Caco-2 (cell line): ENCODE measurements around the gene GRK4. TPM values are rescaled to one million over a fixed set of nuclear protein-coding genes. Genes with fewer than 3 reads are reported as not detected.
A peak's percentile ranks its signal among the peaks of the same experiment; 100 is the strongest.

Experiments used
- BruUV-seq: library from RNA; stranded (reverse); fragments of 400-500 nt; replicated peaks from 2 replicates; lab custom pipeline; 2021; lab: Mats Ljungman, UMichigan
- CTCF ChIA-PET: fragments of 300-600 bp; sonication (Branson Sonifier 250); formaldehyde crosslinking; loops from one replicate; lab custom pipeline; 2022; ENCODE audit warnings: antibody characterized with exemption; lab: Charles Lee
- POLR2A ChIA-PET: fragments of 300-600 bp; sonication (Branson Sonifier 250); formaldehyde crosslinking; loops from one replicate; lab custom pipeline; 2022; ENCODE audit warnings: antibody characterized with exemption; lab: Charles Lee
- DNase-seq, 2 experiments: peaks; one replicate each; pipeline versions ENCODE4 v3.0.0 to v3.0.0-alpha.2; 2020 to 2022
- H3K27me3 ChIP-seq: replicated peaks from 2 replicates; pipeline ENCODE4 v1.6.0; 2011; ENCODE audit warnings: low read length; ENCODE audit not compliant: control insufficient read depth, insufficient read depth
- H3K36me3 ChIP-seq: 2 replicates; pipeline ENCODE4 v1.5.1; 2011; ENCODE audit warnings: low read length; ENCODE audit not compliant: control insufficient read depth, insufficient read depth
- H3K4me1 ChIP-seq: fragments of 250-450 bp; sonication (Bioruptor Pico); 2 replicates; pipeline ENCODE4 v1.5.1; 2020; ENCODE audit warnings: mild to moderate bottlenecking
- H3K4me3 ChIP-seq: 2 replicates; pipeline ENCODE4 v1.5.1; 2011; ENCODE audit warnings: low read depth, mild to moderate bottlenecking, control low read depth, low read length
- H3K9me3 ChIP-seq: fragments of 250-450 bp; sonication (Bioruptor Pico); 2 replicates; pipeline ENCODE4 v1.5.1; 2020; ENCODE audit warnings: mild to moderate bottlenecking, moderate library complexity
- H3K27ac Mint-ChIP-seq: one replicate; pipeline ENCODE4 v1.8.0; 2022; ENCODE audit warnings: mixed read lengths; ENCODE audit not compliant: unreplicated experiment
- H3K27me3 Mint-ChIP-seq: one replicate; pipeline ENCODE4 v1.8.0; 2022; ENCODE audit warnings: mixed read lengths; ENCODE audit not compliant: insufficient read depth, unreplicated experiment
- H3K36me3 Mint-ChIP-seq: one replicate; pipeline ENCODE4 v1.8.0; 2022; ENCODE audit warnings: mild to moderate bottlenecking, mixed read lengths; ENCODE audit not compliant: insufficient read depth, unreplicated experiment
- H3K4me1 Mint-ChIP-seq: one replicate; pipeline ENCODE4 v1.8.0; 2022; ENCODE audit warnings: low read depth, mixed read lengths; ENCODE audit not compliant: unreplicated experiment
- H3K4me3 Mint-ChIP-seq: one replicate; pipeline ENCODE4 v1.8.0; 2022; ENCODE audit warnings: mild to moderate bottlenecking, moderate library complexity, mixed read lengths; ENCODE audit not compliant: unreplicated experiment
- H3K9me3 Mint-ChIP-seq: one replicate; pipeline ENCODE4 v1.8.0; 2022; ENCODE audit warnings: mixed read lengths; ENCODE audit not compliant: unreplicated experiment
- CTCF ChIP-seq, 2 experiments: fragments of 200-600 bp in 1 of 2; IDR thresholded peaks; 1 replicate in 1 of 2; 2 replicates in 1 of 2; pipeline versions ENCODE4 v1.5.1 to v1.8.0; 2011 to 2022; ENCODE audit warnings: antibody characterized with exemption in 1 of 2, control low read depth in 1 of 2, inconsistent platforms in 1 of 2, low read depth in 1 of 2, low read length in 1 of 2, mild to moderate bottlenecking in 1 of 2, moderate library complexity in 1 of 2; ENCODE audit not compliant: insufficient read depth in 1 of 2, severe bottlenecking in 1 of 2, unreplicated experiment in 1 of 2
- intact Hi-C: fragments of 100-400 bp; cut with micrococcal nuclease; formaldehyde crosslinking; loops from one replicate; pipeline ENCODE4 v1.10.0; 2022; ENCODE audit not compliant: unreplicated experiment
- total RNA-seq: library from RNA; stranded (reverse); gene quantifications from 2 replicates; pipeline ENCODE4 v1.2.3, GENCODE V29; 2022

Gene GRK4
- total RNA-seq, 1 experiment from 2014 or later, result 7.1 TPM

DNA sequence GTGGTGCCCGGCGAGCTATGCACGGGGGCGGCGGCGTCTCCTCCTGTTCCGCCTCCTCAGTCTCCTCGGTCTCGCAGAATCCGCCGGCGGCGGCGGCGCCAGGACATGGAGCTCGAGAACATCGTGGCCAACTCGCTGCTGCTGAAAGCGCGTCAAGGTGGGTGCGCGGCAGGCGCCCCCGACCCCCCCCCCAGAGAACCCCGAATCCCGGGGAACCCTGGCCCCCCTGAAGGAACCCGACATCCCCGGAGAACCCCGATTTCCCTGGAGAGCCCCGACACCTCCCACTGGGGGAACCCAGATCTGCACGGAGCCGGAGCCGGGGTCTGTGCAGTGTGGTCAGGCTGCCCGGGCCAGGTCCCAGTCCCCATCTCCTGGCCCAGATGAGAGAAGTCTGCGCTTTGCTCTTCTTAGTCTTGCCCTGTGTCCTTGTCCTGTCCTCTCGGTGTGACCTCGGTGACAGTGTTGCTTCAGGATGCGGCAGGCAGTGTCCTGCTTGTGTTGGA, 648 bp downstream of the GRK4 start:
- no peaks in the 10 kb centered on the region for H3K27me3 ChIP-seq
- DNase-seq, result peak in 1 of 2 experiments; percentile 57
- Mint-ChIP-seq H3K9me3 (no peaks in the 10 kb centered on the region), H3K27ac (peak overlapping the region; percentile 44), H3K27me3 (no peaks in the 10 kb centered on the region), H3K4me1 (peaks cover 14% of the 10 kb centered on the region), H3K36me3 (peaks cover 19% of the 10 kb centered on the region), H3K4me3 (peak overlapping the region; percentile 73)
- CTCF ChIA-PET, result interaction anchor here (0.7 to 2.2 kb wide), 10 partner anchors 10 to 171 kb away, joined by 3 to 14 read pairs (median 4); partner anchors contain the start of gene SH3BP2
- TF ChIP-seq CTCF (IDR thresholded peaks at IDR 0.05; ENCODE audit: insufficient read depth in 1 of 2, low read depth in 1 of 2, low read length in 1 of 2, severe bottlenecking in 1 of 2, unreplicated experiment in 1 of 2), result no peak
- peak overlapping the region; percentile 96 for H3K4me3 ChIP-seq
- BruUV-seq, result no TSS peak
- peaks cover 12% of the 10 kb centered on the region for H3K4me1 ChIP-seq
- POLR2A ChIA-PET, result interaction anchor here (0.5 to 1.8 kb wide), 6 partner anchors 10 to 1591 kb away, joined by 3 to 10 read pairs (median 4); no protein-coding TSS in a partner anchor
- H3K36me3 ChIP-seq, result no peaks in the 10 kb centered on the region
- intact Hi-C loops, result loop anchor here (1.0 kb wide), 1 partner anchor 73 kb away; no protein-coding TSS in a partner anchor
- no peaks in the 10 kb centered on the region for H3K9me3 ChIP-seq

DNA sequence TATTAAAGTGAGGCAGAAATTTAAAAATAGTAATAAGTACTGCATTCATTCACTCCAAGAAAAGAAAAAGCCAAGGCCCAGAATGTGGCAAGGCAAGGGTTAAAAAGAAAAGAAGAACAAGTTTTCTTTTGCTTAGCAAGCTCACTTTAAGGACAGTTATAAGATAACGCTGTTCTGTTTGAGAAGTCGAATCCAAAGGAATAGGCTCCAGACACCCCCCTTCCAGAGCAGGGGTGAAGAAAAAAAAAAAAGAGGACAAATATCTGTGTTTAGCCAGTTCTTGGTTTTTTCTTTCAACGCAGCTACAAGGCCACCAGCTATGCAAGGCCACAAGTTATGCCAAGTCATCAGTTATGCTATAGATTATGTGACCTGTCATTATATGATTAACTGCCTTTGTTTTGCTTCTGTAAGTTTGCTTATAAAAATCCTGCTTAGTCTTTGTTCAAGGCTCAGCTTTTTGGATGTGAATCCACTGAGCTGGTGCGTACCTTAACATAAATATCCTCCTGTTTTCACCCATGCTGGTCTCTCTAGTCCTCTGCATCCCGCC, 1.4 kb downstream of the GRK4 start:
- Histone ChIP-seq H3K4me3 (no peak overlapping the region), H3K36me3 (no peaks in the 10 kb centered on the region), H3K27me3 (no peaks in the 10 kb centered on the region), H3K9me3 (no peaks in the 10 kb centered on the region), H3K4me1 (peaks cover 12% of the 10 kb centered on the region)
- no peaks in the 10 kb centered on the region for H3K9me3 Mint-ChIP-seq
- peaks cover 16% of the 10 kb centered on the region for H3K4me1 Mint-ChIP-seq
- ChIA-PET CTCF (interaction anchor here (1.5 kb wide), 1 partner anchor 13 kb away, joined by 5 read pairs; no protein-coding TSS in a partner anchor), POLR2A (no interaction called here)
- intact Hi-C loops, result loop anchor here (1.0 kb wide), 1 partner anchor 73 kb away; no protein-coding TSS in a partner anchor
- peaks cover 19% of the 10 kb centered on the region for H3K36me3 Mint-ChIP-seq
- peak overlapping the region; percentile 73 for H3K4me3 Mint-ChIP-seq
- no peak for TF ChIP-seq CTCF (IDR thresholded peaks at IDR 0.05; ENCODE audit: insufficient read depth in 1 of 2, low read depth in 1 of 2, low read length in 1 of 2, severe bottlenecking in 1 of 2, unreplicated experiment in 1 of 2)
- BruUV-seq, result TSS peak; percentile 48
- H3K27ac Mint-ChIP-seq, result peak overlapping the region; percentile 44
- H3K27me3 Mint-ChIP-seq, result no peaks in the 10 kb centered on the region
- DNase-seq, result no peak

- no peaks in the 10 kb centered on the region for H3K36me3 ChIP-seq
- ChIA-PET POLR2A (no interaction called here), CTCF (interaction anchor here (1.5 kb wide), 1 partner anchor 13 kb away, joined by 5 read pairs; no protein-coding TSS in a partner anchor)
- no peak for TF ChIP-seq CTCF (IDR thresholded peaks at IDR 0.05; ENCODE audit: insufficient read depth in 1 of 2, low read depth in 1 of 2, low read length in 1 of 2, severe bottlenecking in 1 of 2, unreplicated experiment in 1 of 2)
- Mint-ChIP-seq H3K4me1 (peaks cover 16% of the 10 kb centered on the region), H3K9me3 (no peaks in the 10 kb centered on the region), H3K27ac (no peak overlapping the region), H3K4me3 (peak overlapping the region; percentile 59), H3K36me3 (peaks cover 19% of the 10 kb centered on the region), H3K27me3 (no peaks in the 10 kb centered on the region)
- H3K9me3 ChIP-seq, result no peaks in the 10 kb centered on the region
- intact Hi-C loops, result no loop called here
- H3K4me1 ChIP-seq, result peaks cover 12% of the 10 kb centered on the region
- no peak overlapping the region for H3K4me3 ChIP-seq
- no peak for DNase-seq
- BruUV-seq, result no TSS peak
- H3K27me3 ChIP-seq, result no peaks in the 10 kb centered on the region
Observed at GRCh38 chr4:2965262-2965661, 1.9 kb downstream of the GRK4 start.
